Measurements from ENCODE around the gene GINS3. TPM values are rescaled to one million over a fixed set of nuclear protein-coding genes. Genes with fewer than 3 reads are reported as not detected.

GINS3 gene
- total and polyA plus RNA-seq, 10 of the 15 experiments (the other 5 are each of a cell fraction or from before 2014, with no cell fraction given) = 13.6 to 22.4 (median 15.6) TPM

DNA sequence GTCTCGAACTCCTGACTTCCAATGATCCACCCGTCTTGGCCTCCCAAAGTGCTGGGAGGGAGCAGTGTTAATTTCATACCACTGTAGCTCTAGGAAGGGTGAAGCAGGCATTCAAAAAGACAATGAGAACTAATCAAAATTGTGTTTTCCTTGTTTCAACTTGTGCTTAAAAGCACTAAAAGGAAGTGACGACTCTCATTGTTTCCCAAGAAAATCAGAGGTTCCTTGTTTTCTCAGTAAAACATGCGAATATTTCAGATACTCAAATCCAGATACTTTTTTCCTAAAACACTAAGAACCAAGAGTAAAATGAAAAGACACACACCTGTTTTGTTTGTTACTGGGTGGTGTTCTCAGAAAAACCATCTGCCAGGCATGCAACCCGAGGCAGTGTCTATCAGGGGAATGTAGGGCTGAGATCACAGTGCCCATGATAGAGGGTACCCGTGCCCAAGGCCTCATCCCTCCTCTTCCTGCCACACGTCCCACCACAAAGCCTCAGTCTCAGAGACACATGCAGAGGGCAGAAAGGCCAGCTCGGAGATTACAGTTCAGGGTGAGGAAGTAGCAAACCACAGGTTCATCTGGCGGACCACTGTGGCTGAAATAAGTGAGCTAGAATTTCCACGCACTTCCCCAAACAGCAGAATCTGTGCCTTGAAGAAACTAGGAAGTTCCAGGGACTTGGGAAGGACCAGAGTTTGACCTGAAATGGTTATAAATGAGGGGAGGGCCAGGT lies 33.7 kb downstream of the GINS3 start (continued):
- TF ChIP-seq BCL11A (IDR thresholded peaks at IDR 0.05; ENCODE audit: low read depth, low read length) = 0 out of 2 replicates have a peak, but pooled peaks have one; percentile 16
- no peak for TF ChIP-seq TCF12 (IDR thresholded peaks at IDR 0.05; ENCODE audit: low read depth, low read length)
- TF ChIP-seq ATF2 (IDR thresholded peaks at IDR 0.05; ENCODE audit: low read length) = no peak
- TF ChIP-seq MLLT1 (IDR thresholded peaks at IDR 0.05) = no peak
- TF ChIP-seq RUNX3 (IDR thresholded peaks at IDR 0.05; ENCODE audit: low read length) = peak; percentile 87
- no peak for TF ChIP-seq YY1 (IDR thresholded peaks at IDR 0.05; ENCODE audit: low read depth, low read length)
- no peak for TF ChIP-seq NFYA (IDR thresholded peaks at IDR 0.05; ENCODE audit: borderline replicate concordance, low read depth, low read length)
- TF ChIP-seq NRF1 (conservative IDR thresholded peaks at IDR 0.05; ENCODE audit: low read depth, low read length) = no peak

- SMC1A ChIA-PET (ENCODE audit: uncharacterized antibody, unreplicated experiment) = interaction anchor here (0.7 kb wide), 1 partner anchor 11 kb away, joined by 3 read pairs; no protein-coding TSS in a partner anchor
- no peak for FAIRE-seq
Measured at GRCh38 chr16:58426966-58427365, 34.7 kb downstream of the GINS3 start.

More at GRCh38 chr16:58426966-58427365, 34.7 kb downstream of the GINS3 start:
- no peak overlapping the region for H3K4me3 ChIP-seq
- BruUV-seq (replicated peaks) = no TSS peak
- intact Hi-C loops (cut with micrococcal nuclease; ENCODE audit: unreplicated experiment) = no loop called here
- in situ Hi-C loops (cut with MboI) = no loop called here
- no peaks in the 10 kb centered on the region for H3K9me3 ChIP-seq (replicated peaks; ENCODE audit: control insufficient read depth, insufficient read depth, low read length)
- ATAC-seq (no peak), DNase-seq (ENCODE audit: low read depth, low spot score) (no peak)
- H3K4me2 ChIP-seq (ENCODE audit: control insufficient read depth, insufficient read depth) = no peak overlapping the region
- WGBS (ENCODE audit: insufficient coverage, insufficient replicate concordance, low lambda C conversion rate, missing lambda C conversion rate) = 60% methylated on average over 2 of the region's 2 CpGs
- TF ChIP-seq MYB (IDR thresholded peaks at IDR 0.05; ENCODE audit: borderline replicate concordance, low read depth, low read length) (no peak), GABPA (IDR thresholded peaks at IDR 0.05; ENCODE audit: low read depth) (no peak), JUND (IDR thresholded peaks at IDR 0.05; ENCODE audit: low read depth, low read length) (no peak), RAD21 (IDR thresholded peaks at IDR 0.05; ENCODE audit: insufficient read depth, low read depth, low read length) (no peak)
- H4K20me1 ChIP-seq (ENCODE audit: control insufficient read depth, insufficient read depth) = no peaks in the 10 kb centered on the region
- H3K4me1 ChIP-seq (ENCODE audit: control insufficient read depth, insufficient read depth, low read length) = peaks cover 11% of the 10 kb centered on the region
- H3K9ac ChIP-seq (ENCODE audit: control insufficient read depth, insufficient read depth, low read length) = no peak overlapping the region
- no peak overlapping the region for H2AFZ ChIP-seq (ENCODE audit: control insufficient read depth, low read depth, low read length)
- no peaks in the 10 kb centered on the region for H3K36me3 ChIP-seq (ENCODE audit: control insufficient read depth in 2 of 2, insufficient read depth in 2 of 2, low read length in 1 of 2)
- H3K27me3 ChIP-seq (replicated peaks in 1 of 2; ENCODE audit: control insufficient read depth in 2 of 2, insufficient read depth in 2 of 2, low read length in 1 of 2) = no peaks in the 10 kb centered on the region; a peak in 1 of 4 replicates
- ChIA-PET CTCF (interaction anchor here (0.6 kb wide), 1 partner anchor 755 kb away, joined by 3 read pairs; no protein-coding TSS in a partner anchor), POLR2A (no interaction called here), RAD21 (ENCODE audit: unreplicated experiment) (no interaction called here)
- no peaks in the 10 kb centered on the region for H3K79me2 ChIP-seq (ENCODE audit: control insufficient read depth, insufficient read depth, low read length)
- no peak overlapping the region for H3K27ac ChIP-seq (ENCODE audit: control insufficient read depth, insufficient read depth)
